SK-N-DZ (cell line): Measurements from ENCODE around the gene NRXN3.

Experiments used
- DNase-seq: peaks from one replicate; pipeline ENCODE4 v3.0.0-alpha.2; 2015; ENCODE audit warnings: low spot score

Gene NRXN3

DNA sequence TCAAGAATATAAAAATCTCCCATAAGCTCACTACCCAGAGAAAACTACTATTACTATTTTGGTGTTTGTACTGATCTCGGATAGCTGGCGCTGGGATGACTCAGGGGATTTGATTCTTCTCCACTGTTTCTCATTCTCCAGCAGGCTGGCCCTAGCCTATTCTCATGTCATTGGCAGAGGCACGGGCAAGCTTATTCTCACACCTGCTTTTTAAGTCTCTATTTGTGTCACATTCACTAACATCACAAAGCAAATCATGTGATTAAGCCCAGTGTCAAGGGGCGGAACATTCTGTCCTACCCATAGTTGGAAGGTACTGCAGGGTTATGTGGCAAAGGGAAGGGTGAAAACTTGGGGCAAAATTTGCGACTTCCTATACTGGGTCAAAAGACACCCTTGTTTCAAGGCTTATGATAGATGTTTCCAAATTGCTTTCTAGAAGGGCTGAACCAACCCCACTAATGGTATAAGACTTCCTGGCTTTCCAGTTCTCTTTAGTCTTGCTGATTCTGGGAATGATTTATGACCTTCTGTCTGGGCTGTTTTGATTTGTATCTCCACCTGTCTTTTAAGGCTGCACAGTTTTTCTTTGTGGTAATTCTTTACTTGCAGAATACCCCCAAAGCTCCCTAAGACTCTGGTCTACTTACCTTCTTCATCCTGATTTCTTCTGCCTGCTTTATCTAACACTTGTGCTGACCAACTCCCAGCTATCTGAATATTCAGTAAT lies 406.4 kb downstream of the NRXN3 start:
- DNase-seq: peak; percentile 23

DNA sequence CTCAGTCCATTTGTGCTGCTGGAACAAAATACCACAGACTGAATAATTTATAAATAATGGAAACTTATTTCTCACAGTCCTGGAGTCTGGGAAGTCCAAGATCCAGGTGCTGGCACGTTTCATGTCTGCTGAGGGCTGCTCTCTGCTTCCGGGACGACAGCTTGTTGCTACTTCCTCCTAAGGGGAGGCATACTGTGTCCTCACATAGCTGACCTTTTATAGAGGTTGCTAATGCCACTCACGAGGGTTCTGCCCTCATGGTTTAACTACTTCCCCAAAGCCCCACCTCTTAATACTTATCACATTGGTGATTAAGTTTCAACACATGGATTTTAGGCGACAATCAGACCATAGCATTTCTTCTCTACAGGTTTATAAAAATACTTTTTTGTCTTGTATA lies 411.1 kb downstream of the NRXN3 start:
- DNase-seq: no peak

DNA sequence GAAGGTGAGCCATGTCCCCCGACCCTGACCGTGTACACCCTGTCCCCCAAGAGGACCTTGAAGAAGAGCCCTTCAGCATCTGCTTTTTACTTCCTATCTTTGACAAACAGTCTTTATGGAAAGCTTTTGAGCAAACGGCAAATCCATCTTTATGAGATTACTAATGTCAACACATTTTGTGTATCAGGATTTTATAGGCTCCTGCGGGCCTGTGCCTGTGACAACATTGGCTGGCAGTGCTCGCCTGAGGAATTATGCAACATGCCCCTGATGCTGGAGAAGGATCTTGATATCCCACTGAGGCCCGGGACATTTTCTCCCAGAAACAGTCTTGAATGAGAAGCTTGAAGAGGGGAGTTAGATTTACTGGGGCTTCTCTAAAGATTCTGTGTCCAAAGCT lies 416.5 kb downstream of the NRXN3 start:
- no peak for DNase-seq

DNA sequence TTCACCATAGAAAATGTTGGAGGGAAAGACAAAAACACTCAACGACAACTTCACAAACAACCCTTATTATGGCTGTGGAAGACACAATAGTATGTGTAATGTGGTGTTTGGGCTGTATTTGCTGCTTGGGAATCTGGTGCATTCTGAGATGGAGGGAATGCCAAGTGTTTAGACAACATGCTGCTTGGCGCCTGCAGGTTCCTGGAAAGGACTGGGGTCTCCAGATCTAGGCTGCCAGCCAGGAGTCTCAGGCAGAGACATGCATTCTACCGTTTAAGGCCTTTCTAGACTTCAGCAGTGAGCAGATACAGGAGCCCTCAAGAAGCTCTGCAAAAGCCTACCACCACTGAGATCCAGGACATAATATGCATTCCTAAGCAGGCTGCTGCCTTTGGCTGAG lies 418.7 kb downstream of the NRXN3 start:
- DNase-seq: no peak

DNA sequence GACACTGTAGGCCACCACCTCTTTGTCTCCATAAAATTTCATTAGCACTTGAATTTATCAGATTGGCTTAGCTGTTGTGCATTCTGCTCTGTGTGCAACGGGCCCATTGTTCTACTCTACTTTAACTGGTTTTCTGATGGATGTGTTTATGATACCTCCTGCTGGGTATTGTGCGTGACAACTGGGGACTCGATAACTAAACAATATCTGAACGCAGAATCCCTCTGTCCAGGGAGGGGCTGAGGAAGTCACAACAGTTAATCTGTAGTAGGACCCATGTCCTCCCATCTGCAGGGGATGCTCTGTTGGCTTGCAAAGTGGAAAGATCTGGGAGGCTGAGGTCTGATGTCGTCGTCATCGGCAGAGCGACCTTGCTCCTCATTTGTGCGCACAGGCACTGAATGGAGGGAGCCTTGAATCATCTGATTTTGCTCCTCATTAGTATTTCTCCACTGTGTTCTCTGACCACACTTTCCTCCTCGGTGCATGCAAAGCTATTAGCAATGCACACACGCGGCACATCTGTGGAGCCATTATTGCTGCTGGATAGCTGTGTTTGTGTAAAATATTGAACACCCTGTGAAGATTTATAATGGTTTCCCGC lies 422.5 kb downstream of the NRXN3 start:
- DNase-seq: no peak

DNA sequence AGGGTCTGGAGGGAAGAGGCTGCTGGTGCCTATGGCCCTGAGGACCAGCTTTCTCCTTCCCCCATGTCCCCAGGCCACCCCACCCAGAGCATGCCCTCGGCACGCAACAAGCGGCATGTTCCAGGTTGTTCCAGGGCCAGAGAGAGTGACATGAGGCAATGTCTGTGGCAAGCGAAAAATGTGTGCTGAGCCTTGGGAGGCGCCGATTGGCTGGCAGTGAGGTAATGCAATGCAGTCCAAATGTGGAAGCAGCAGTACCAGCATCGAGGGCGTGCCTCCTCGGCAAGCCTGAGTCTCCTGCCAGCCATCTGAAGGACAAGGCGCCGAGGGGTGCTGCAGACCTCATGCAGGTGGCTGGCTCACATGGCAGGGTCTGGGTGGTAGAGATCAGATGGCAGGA lies 423.8 kb downstream of the NRXN3 start:
- DNase-seq: no peak

DNA sequence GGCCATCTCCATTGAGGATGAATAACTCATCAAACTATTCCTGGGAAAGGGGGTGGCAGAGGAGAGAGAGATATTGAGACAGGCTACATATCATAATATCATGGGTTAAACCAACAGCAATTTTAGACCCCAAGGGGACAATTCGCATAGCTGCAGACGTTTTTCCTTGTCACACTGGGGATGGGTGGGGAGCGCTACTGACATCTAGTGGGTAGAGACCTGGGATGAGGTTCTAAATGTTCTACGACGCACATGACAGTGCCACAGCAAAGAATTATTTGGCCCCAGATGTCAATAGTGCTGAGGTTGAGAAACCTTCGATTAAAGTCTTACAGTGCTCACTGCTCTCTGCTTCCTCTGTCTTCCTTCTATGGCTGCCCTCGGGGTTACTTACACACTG lies 425.6 kb downstream of the NRXN3 start:
- DNase-seq: peak; percentile 3

DNA sequence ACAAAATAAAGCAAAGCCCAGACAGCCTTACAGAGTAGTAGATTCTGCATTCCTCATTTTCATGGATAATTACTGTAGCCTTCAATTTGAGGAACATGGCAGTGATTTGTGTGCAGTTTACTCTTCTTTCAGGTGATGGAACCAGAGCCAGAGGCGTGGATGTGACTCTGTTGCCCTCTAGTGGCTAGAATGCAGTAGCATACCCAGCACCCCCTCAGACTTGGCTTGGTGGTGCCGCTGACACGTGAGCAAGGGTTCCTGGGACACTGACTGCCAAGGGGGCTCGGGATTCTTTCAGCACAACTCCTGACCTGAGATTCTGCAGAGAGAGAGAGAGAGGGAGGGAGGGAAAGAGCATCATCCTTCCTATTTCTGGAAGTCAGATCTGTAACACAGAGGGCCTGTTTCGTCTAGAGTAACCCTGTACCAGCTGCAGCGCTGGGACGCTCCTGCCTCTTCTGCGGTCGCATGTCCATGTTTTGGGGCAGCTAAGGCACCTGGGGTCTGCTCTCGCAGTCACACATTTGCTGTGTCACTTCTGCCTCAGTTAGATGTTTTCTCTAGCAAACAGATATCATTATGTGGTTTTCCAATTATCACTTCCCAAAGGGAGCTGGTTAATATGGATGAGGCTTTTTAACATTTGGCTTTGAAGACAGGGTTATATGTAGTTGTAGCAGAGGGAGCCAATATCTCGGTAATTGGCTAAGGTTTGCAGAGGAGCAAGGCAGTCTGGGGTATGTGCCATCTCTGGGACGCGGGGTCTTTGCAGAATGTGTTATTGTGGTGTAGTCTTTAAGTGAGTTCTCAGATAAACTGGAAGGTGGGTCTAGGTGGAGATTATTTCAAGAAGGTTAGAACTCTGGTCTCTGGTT lies 428.1 kb downstream of the NRXN3 start:
- peak; percentile 54 for DNase-seq

DNA sequence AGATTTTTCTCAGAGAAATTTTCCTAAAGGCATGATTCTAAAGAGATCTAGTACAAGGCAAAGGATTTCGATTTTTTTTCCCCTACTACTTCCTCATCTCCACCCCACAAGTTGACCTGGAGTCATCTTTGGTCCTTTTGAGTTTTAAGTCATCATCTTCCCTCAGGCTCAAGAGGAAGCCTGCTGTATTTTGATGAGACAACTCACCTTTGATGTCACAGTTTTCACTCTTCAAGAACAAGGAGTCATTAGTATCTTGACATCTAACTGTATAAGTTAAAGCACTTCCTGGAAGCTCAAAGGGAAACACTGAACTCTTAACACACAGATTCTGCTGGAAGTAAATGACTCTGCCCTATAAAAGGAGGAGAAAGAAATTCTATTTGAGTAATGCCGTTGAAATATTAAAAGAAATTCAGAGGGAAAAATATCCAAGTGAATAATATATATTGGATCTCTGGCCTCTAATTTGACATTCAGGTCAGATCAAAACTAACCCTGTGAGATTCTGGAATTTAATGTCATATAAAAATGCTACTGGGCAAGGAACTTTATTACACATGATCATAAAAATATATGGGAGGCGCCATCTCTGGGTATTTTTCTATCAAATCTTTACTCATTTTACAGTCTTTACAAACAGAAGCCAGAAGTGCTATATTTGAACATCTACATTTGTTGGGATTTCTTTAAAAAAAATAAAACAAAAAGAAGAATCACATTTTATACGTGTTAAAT lies 435.0 kb downstream of the NRXN3 start:
- no peak for DNase-seq

DNA sequence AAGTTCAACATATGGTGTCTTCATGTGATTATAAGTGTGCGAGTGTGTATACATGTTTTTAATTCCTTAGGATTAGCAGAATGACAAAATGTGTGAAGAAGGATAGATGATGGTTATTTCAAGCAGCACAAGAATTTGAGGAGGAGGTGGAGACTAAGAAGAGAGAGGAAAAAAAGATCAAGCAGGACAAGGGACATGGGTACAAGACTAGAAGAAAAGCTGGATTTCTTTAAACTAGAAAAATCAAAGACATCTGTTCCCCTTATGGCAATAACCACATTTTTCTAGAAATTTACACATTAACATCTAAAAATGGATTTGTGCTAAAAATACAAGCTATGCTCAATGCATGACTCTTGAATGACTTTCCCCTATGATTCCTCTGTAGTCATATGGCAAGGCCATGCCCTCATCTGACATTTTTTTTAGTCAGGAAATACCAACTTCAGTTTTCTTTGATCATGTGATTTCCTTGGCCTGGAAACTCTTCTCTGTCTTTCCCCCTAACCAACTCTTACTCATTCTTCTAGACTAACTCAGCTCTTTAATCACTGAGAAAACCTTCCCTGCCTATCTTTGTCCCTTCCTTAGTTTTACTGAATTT lies 435.8 kb downstream of the NRXN3 start:
- no peak for DNase-seq

DNA sequence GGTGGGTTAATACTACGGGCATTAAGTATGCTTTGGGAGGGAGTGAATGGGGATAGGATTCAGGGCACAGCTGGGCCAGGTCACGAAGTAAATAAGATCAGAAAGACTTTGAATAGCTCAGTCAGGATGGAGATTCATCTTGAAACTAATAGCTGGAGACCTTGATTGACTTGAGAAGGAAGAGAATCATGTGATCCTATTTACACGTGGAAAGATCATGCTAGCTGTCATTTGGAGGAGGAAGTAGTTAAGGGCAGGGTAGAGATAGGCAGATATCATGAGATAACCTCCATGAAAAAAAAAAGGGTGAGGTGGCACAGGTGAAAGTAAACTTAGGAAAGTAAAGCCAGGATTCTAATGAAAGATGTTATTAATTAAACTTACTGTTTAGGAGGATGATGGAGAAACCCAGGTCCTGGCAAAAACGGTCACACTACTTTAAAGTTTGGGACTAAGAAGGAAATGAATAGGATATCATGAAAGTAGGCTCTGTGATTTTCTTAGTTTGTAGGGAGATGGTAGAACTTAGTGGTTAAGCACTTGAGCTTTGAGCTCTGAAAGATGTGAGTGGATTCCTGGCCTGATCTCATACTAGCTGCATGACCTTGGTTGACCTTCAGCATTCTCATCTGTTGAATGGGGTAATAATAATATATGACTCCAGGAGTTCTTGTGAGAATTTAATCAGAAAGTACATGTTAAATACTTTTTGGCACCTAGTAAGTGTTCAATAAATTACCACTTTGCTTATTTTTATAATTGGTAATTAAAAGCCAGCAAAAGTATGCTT lies 439.0 kb downstream of the NRXN3 start:
- DNase-seq: no peak

DNA sequence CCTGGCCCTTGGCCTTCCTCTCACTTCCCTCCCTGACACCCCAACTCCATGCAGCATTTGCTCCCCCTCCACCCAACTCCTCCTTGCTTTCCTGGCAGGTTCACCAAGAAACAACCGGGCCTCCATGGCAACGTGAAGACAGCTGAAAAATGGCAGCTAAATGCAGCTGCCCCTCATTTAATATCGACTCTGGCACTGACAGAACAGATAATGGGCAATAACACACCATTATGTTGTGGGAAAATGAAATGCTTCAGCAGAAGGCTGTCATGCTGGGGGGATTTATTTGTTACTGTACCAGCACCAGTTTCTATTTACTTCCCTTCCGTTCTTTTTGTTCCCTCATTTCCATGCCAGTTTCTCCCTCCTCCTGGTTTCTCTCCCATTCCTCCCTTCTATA lies 440.8 kb downstream of the NRXN3 start:
- DNase-seq: no peak

DNA sequence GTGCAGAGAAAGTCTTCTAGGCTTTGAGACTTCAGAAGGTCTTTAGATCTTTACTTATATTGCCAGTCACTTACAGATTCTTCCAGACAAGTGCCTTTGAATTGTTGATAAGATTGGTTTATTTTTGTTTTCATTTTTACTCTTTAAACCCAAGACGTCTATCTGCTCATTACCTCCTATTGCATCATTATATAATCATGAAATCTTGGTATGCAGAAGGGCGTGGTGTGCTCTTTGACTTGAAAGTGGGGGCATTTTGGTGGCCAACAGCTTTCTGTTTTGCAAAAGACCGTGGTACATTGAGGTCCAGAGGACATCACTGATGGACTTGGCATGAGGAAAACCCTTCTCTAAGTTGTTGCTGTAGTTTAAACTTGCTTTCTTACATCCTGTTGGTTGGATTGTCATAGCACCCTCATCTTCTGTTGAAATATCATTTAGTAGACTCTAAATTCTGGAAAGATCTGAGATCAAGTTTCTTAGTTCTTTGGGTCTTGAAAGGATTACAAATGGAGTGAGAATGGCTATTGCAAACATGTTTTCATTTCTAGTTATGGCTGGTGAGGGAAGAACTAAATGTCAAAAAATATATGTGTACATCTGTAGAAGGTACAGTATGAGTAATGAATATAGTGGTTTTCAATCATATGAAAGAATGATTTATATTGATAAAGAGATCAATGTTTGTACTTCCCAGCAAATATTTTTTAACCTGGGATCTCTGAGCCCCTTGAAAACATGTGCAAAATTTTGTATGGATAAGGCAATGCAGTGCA lies 441.8 kb downstream of the NRXN3 start:
- no peak for DNase-seq

DNA sequence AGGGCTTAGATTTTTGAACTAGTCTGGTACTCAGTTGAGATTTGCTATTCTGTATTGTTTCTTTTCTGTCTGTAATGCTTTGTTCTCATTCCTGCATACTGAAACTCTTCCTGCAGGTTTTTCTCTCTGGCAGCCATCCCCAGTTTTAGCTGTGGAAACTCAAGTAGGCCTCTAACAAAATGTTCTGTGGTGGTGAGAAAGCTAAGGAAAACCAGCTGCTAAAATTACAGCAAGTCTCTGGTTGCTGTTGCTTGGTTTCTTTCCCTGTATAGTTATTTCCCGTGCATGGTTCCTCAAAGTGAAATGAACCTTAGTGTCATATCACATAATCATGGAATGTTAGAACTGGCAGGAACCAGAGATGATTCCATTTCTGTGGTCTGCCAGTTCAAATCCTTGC lies 442.5 kb downstream of the NRXN3 start:
- no peak for DNase-seq

DNA sequence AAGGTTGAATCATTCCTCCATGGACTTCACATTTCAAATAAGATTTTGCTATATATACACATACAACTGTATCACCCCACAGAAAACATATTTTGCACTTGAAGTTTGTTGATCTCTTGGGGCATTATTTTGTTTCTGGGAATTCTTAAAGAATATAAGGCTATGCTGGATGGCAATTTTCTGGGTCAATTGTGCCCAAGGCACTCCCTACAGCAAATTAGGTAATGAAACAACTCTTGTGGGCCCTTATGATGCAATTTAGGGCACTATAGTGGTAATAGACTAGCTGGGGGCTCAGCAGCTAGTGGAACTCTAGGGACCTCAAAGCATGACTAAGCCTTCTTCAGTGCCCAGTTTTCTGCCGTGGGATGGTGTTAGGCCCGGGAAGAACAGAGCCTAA lies 444.4 kb downstream of the NRXN3 start:
- DNase-seq: no peak

DNA sequence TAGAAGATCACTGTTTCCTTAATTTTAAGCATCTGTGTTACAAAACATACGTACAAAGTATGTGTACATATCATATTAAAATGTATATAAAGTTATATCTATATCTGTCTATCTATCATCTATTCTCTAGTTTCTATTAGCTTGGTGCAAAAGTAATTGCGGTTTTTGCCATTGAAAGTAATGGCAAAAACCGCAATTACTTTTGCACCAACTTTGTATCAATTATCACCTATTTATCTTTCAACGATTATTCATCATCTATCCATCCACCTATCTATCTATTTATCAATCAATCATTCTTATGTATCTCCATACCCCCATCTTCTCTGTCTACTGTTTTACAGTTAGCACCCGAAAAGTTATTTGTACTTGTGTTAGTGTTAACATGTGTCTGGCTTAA lies 447.6 kb downstream of the NRXN3 start:
- DNase-seq: no peak

DNA sequence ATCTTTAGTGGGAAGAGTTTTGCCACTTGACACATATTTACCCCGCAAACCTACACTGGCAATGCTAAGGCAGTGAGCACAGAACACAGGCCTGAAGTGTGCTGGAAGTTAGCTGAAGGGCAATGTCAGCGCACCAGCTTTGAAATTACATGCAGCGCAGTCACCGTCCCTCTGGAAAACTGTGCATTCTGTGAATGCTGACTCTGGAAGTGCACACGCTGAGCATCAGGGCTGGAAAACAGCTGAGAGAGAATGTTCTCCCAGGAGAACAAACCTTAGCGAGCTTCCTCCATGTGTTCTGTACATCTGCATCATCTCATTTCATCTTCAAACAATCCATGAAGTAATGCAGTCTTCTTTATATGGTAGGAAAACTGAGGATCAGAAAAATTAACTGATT lies 448.2 kb downstream of the NRXN3 start:
- no peak for DNase-seq

DNA sequence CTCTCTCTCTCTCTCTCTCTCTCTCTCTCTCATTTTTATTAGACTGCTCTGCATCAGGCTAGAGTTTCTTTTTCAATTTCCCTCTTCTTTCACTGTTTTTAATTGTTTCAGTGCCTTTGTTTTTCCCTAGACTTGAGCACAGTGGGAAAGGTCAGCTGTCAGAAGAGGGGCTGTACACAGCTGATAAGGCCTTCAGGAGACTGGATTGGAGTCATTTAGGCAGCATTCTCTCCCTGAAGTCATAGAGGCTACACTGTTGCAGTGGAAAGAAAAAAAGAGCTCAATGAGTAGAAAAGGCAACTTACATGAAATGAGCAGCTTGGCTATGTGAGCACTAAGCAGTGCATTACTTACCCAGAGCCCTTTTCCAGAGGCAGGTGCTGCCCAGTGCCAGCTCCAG lies 456.9 kb downstream of the NRXN3 start:
- no peak for DNase-seq

DNA sequence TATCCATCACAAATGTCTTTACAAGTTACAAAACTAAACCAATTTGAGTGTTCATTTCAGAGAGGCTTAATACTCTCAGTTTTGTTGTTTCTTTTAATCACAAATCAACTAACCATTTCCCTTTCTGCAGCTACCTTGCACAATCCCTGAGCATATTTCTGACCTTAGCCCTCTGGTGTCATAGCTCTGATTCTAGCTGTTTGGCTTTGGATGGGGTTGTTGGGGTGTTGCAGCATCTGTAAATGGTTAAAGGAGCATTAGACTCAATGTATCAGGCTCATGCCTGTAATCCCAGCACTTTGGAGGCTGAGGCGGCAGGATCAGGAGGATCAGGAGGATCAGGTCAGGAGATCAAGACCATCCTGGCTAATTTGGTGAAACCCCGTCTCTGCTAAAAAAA lies 461.4 kb downstream of the NRXN3 start:
- no peak for DNase-seq

DNA sequence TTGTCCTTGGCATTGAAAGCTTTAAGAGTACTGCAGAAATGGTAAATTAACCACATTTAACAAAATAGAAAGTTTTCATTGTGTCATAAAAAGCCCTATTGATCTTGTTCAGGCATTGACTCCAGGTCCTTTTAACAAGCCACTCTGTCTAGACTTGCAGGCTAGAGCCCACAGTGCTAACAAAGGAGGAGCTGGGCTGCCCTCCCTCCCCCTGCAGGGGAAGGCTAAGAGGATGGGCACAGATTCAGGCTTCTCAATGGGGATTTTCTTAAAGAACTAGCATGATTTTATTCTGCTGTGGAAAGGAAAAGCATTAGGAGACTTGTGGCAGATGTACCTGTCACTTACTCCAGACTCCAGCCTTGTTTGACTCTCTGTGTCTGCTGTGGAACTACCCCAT lies 463.6 kb downstream of the NRXN3 start:
- DNase-seq: no peak
